Superior temporal gyrus (tissue), 1 donor: ENCODE results near the gene GALNT13.
A peak's percentile ranks its signal among the peaks of the same experiment; 100 is the strongest.

Experiments
- DNase-seq: peaks from one replicate; pipeline ENCODE4 v3.0.0-alpha.2; 2016; ENCODE audit errors: extremely low spot score

Gene GALNT13

DNA sequence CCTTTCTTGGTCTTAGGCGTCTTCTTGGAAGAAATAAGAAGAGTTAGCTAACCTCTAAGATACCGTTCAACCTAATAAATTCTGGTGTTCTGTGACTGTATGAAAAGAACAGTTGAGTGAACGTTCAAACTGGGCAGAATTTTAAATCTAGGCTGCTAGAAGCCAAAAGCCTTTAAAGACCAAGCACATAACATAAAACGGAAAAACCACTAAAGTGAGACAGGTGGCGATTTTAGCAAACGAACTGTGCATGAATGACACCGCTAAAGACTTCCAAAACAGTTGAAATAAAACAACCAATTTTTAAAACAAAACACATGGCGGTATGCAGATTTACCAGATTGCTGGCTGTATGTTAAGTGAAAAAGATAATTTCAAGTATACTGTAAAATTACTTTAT lies 73.1 kb downstream of the GALNT13 start:
- DNase-seq = no peak

DNA sequence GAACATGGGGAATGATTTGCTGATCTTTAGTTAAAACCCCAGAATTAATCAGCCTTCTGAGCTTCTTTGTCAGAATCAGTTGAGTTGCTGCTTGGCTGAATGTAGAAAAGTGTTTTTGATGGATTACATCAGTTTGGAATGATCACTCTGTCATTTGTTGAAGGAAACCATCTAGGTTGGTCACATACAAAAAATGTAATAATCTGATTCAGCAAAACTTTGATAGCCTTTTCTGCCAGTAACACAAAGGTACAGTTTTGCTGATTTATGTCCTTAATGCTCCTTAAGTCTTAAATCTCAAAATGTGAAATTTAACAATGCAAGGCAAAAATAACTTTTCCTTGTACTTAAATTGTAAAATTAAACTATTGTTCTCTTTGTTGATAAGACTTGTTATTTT lies 74.3 kb downstream of the GALNT13 start:
- no peak for DNase-seq

DNA sequence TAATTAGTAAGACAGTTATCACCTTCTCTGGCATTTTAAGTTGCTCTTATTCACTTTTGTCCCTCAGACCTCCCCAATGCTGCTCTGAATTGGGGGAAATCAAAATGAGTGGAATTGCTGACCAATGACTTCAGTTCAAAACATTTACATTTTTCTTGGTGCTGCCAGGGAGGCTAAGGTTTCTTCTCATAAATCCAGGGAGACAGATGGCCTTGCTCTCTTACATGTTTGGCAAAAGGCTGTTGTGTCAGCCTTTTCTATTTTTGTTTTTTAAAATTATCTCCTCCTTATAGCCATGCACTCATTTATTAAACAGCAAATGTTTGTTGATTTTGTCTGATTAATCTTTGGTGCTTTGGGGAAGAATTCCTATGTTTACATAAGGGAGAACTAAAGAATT lies 82.0 kb downstream of the GALNT13 start:
- no peak for DNase-seq

DNA sequence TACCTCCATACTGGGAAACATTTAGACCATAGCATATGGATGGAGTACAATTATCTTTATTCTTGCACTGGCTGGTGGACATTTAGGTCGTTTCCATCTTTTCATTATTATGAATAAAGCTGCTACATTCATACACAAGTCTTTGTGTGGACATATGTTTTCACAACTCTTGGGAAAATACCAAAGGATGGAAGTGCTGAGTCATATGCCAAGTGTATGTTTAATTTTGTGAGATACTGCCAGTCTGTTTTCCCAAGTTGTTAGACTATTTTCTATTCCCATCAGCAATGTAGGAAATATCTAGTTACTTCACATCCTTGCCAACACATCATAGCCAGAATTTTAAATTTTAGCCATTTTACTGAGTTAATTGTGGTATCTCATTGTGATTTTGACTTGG lies 91.5 kb downstream of the GALNT13 start:
- peak; percentile 72 for DNase-seq

DNA sequence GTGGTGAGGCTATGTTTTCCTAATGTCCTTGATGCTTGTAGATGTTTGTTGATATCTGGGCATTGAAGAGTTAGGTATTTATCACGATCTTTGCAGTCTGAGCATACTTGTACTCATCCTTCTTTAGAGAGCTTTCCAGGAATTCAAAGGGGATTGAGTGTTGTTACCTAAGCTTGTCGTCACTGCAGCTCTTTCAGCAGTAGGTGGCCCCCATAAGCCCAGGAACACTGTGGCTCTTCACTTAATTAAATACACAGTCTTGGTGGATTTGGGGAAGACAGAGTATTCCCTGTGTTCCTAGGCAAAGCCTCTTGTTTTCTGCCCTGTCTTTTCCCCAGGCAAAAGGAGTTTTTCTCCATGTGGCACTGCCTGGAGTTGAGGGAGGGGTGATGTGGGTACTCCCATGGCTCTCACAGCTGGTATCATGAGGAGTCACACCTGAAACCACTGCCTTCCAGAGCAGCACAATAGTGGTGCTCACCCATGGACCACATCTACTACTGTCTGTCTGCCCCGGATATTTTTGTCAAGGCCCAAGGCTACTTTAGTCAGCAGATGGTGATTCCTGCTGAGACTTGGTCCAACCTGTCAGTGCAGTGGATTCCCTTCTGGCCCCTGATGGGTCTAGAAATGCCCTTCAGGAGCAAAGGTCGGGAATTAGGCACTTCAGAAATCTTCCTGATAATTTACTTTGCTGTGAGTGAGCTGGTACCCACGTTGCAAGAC lies 95.7 kb downstream of the GALNT13 start:
- no peak for DNase-seq

DNA sequence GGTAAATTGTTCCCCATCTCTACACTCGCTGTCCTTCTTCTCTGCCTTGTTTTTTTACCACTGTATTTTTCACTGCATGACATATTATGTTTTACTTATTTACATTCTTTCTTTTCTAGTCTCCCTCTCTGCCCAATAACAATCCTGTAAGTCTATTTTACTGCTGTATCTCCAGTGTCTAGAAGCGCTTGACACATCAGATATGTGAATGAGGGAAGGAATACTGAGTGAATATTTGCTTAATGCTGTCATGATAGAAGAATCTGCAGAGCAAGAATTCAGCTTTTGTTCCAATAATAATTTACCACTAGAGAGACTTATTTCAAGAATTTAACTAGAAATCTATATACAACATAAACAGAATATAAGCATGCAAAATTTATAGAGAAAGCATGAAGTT lies 99.5 kb downstream of the GALNT13 start:
- no peak for DNase-seq

DNA sequence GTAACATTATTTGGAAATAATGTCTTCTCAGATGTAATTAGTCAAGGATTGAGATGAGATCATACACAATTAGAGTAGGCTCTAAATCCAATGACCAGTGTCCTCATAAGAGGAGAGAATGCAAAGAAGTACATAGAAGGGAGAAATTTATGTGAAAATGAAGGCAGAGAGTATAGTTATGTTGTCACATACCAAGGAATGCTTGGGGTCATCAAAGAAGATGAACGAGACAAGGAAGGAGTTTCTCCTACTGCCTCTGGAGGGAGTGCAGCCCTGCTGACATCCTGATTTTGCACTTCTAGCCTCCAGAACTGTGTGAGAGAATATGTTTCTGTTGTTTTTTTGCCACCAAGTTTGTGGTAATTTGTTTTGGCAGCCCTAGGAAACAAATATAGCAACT lies 100.1 kb downstream of the GALNT13 start:
- DNase-seq = no peak

DNA sequence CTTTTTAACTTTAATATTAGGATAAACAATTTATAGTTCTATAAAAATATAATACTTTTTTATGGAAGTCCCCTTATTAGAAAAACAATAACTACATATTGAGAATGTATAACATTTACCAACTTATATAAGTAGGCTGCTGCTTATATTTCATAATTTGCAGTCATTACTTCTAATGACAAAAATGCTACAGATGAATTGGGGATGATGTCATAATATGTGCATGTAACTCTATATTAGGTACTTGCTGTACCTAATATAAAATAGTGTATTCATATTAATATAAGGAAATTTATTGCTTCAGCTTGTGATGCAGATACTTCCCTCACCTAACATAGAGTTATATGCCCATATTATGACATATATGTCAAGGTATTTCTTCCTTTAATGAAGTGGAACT lies 100.7 kb downstream of the GALNT13 start:
- no peak for DNase-seq

DNA sequence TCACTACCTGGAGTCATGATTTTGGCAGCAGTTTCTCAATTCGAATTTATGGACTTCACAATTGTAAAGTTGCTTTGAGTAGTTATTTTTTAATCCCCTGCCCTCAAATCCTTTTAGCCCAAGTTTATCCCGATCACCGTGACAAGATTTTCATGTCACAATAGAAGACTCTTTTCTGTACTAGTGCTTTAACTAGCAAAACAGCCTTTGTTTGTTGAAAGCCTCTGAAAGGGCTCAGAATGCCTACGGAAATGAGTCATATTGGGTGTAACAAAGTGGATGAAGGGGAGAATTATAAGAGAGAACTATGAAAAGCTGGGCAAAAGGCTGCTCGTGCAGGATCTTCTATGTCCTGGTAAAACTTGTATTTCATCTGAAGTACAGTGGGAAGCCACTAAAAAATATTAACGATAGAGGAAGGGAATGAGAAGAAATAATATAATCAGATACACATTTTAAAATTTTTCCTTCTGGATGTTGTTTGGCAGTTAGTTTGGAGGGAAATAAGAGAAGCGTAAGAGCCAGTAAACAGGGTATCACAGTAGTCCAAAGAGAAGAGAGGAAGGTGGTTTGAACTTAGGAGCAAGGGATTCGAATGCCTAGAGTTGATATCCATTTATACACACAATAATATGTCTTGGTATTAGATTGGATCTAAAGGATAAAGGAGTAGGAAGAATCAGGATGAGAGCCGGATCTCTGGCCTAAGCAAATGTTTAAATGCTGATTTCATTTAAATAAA lies 114.9 kb downstream of the GALNT13 start:
- no peak for DNase-seq

DNA sequence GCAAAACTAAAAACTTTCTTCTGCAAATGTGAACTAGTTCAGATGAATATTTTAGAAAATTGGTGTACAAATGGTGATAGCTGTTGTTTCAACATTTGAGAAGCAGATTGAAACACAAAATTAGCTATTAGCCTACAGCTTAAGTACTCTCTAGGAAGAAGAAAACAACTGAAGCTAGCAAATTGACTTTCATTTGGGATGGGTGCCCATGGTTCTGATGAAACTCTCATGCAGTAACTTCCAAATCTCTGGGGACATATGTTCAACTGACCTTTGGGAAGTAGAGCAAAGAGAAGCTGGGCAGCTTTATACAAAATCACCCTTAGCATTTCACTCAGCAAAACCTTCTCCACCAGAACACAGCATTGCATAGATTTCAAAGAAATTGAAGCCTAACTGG lies 119.0 kb downstream of the GALNT13 start:
- no peak for DNase-seq

DNA sequence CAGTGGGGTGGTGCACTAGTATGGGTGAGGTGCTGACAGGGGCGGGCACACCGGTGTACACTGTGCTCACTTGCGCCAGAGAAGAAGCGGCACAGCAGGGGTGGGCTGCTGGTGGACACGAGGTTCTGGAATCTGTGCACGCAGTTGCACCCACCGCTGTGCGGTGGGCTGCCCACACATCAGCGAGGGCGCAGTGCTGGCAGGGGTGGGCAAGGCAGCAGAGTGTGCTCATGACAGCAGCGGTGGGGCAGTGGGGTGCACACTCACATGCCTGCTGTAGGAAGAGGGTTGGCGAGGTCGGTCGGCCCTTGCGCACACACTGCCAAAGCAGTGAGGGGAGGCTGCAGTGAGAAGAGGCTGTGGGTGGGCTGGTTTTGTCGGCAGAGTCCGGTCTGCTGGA lies 141.8 kb downstream of the GALNT13 start:
- DNase-seq = no peak

DNA sequence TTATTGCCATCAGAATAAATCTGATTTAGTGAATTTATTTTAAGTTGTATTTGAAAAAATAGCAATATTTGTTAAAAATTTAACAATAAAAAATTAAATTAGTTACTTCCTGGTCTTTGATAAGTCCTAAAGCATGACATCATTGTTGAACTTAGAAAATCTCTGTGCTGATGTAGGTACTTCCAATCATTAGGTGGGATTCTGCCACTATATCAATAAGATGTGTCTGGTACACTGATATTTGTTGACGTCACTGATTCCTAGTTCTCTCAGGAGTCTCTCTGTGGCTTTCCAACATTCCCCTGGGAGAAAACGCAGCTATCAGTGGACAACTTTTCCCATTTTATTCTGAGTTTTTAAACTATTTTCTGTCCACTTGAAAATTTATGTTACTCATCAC lies 143.5 kb downstream of the GALNT13 start:
- DNase-seq = no peak

DNA sequence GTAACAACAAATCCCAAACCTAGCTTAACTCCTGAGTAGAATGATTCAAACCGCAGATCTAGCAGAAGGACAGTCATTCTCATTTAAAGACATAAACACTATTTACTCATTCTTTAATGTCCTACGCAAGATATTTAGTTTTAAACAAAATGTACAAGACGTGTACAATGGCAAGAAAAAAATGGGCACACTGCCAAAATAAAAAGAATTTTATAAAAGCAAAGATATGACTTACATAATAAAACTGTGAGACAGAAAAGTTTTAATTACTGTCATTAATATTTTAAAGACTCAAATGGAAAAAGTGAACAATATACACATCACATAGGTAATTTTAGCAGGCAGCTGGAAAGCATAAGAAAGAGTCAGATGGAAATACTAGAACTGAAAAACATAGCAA lies 157.8 kb downstream of the GALNT13 start:
- no peak for DNase-seq

DNA sequence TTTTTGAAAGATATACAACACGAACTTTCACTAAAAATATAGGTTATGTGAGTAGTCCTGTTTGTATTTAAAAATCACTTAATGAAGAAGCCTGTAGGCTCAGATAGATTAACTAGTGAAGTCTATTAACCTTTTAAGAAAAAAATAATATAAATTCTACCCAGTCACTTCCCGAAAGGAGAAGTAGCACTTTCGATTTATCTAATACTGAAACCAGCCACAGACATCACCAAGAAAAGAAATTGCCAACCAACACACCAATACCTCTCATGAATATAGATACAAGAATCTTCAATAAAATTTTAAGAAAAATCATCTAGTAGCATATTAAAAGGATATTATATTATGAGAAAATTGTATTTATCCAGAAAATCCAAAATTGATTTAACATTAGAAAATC lies 160.5 kb downstream of the GALNT13 start:
- DNase-seq = no peak

DNA sequence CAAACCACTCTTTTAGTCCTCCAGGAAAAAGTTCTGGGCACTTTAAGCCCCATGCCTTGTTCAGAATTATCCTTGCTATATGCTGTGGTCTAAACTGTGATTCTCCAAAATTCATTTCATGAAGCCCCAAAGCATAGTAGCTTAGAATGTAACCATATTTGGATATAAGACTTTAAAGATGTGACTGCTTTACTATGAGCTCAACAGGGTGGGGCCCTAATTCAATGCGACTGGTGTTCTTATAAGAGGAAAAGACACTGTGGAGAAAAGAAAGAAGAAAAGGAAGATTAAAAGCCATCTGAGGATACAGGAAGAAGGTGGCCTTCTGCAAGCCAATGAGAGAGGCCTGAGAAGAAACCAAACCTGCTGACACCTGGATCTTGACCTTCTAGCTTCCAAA lies 174.8 kb downstream of the GALNT13 start:
- no peak for DNase-seq

DNA sequence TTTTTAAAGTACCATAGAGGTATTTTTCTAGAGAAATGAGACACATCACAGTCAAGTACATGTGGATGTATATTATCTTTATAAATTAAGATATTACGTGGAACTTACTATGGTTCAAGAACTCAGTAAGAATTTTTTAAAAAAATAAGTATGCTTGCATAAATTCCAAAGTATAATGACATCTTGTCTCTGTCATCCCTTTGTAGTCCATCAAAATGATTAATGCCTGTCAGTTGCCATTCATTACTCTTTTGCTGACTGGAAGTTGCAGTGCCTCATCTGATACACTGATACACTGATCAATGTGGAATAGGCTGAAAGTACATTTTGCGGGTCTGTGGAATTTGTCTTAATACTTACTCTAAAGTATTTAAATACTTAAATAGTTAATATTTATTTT lies 177.2 kb downstream of the GALNT13 start:
- DNase-seq = no peak

DNA sequence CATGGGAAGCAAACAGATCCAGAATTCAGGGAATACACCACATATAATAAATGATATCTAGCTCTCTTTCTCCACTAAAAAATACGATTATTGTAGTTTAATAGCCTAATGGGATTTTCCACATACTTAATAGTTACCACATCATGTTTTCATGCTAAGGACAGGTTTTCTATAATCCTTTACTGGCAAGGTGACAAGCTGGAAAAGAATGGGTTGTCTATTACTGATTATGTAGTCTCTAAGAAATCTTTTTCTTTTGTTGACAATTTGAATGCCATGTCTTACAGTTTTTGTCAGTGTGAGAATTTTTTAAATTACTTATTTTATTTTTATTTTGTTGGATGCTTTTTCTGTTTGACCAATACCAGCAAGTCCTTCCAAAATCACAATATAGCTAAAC lies 177.8 kb downstream of the GALNT13 start:
- no peak for DNase-seq

DNA sequence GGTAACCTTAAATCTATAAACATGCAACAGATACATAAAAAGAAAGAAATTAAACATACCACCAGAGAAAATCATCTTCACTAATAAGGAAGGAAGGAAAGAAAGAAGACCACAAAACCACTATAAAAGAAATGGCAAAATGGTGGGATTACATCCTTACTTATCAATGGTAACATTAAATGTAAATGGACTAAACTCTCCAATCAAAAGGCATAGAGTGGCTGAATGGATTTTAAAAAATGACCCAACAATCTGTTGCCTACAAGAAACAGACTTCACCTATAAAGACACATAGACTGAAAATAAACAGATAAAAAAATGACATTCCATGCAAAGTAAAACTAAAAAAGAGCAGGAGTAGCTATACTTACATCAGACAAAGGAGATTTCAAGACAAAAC lies 195.4 kb downstream of the GALNT13 start:
- no peak for DNase-seq

DNA sequence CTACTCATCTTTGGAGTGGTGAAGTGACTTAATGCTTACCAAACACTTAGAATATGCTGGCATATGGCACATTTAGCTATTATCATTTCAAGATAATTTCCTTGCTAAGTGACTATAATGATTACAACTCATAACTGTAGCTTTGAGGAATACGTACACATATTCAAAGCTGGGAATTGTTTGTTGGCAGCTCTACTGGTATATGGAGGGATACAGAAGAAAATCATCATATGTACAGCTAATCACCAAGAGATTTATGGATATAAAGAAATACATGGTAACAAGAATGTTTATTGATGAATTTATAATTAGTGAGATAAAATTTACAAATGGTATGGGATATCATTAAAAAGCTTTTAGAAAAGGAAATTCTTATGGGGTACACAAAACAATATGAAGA lies 207.2 kb downstream of the GALNT13 start:
- no peak for DNase-seq

DNA sequence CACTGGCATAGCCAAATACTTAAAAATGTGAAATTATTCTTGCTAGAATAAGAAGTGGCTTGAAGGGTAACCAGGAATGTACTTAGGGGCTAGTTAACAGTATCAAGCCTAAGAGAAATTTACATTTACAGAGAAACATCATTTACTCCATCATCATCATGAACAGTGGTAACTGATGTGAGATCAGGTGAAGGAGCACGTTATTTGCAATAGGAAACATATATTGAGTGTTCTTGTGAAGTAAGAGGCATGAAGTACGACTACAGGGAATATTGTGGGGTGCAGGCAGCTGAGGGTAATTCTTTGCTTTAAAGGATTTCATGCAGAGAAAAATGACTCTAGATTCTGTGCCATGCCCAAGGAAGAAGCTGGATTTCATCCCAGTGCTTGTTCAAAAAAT lies 220.8 kb downstream of the GALNT13 start:
- DNase-seq = no peak

DNA sequence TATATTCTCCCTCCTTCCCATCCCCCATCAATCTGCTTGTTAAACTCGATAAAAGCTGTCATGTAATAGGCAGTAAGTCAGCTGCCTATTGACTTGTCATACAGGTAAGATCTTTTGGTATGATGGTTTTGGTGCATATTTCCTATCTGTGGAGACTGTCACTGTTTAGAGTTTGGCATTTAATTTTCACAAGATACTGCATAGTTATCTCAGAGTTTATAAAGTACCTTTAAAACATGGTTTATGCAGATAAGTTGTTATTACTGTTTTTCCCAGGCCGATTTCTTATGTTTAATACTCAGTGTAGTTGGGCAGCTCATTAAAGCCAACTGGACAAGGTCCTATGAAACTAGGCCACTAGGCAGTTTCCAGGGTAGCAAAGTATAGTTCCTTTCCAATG lies 222.1 kb downstream of the GALNT13 start:
- DNase-seq = no peak

DNA sequence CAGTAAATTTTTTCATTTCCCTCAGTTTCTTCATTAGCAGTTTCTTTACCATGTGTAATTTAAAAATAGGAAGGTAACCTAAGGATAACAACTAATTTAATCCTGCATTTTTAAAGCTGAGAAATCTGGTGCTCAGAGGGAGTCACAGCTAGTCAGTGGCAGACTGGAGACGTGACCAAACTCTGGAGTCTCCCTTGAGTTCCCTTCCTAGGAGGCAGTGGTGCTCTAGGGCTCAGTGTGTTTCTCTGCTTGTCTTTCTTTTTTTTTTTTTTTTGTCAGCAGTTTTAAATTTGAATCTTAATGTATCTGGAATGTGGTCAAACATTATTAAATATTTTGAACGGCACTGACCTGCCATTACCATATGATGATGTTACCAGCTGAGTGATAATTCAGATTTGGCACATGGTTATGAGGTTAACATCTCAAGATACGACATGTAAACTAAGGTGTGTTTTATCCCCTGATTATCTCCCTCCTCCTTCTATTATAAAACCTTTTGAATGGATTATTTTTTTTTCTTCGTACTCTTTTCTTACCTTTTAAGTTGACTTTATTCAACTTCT lies 226.2 kb downstream of the GALNT13 start:
- DNase-seq = no peak

DNA sequence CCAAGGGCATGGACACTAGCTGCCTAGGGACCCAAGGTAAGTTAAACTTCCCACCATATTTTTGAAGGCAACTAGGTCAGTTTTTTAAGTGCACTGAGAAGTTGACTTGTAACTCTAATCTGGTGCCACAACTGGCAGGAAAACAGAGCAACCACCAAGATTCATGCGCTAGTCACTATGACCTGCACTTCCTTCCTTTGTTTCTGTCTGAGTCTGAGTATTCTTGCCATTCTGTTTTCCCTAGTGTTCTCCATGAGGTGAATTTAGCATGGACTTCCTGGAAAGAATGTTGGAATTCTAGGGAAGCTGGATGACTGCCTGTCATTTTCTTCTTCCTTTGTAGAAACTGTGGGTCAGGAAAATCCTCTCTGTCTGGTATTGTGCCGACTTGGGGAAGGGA lies 249.0 kb downstream of the GALNT13 start:
- no peak for DNase-seq
